HG03108 (cell line): Measurements from ENCODE around the gene CDH23.

Experiments
- ATAC-seq: cut with Tn5 transposase; IDR thresholded peaks from one replicate; pipeline ENCODE4 v1.9.1; 2021; ENCODE audit warnings: moderate library complexity; ENCODE audit not compliant: unreplicated experiment

Gene CDH23

DNA sequence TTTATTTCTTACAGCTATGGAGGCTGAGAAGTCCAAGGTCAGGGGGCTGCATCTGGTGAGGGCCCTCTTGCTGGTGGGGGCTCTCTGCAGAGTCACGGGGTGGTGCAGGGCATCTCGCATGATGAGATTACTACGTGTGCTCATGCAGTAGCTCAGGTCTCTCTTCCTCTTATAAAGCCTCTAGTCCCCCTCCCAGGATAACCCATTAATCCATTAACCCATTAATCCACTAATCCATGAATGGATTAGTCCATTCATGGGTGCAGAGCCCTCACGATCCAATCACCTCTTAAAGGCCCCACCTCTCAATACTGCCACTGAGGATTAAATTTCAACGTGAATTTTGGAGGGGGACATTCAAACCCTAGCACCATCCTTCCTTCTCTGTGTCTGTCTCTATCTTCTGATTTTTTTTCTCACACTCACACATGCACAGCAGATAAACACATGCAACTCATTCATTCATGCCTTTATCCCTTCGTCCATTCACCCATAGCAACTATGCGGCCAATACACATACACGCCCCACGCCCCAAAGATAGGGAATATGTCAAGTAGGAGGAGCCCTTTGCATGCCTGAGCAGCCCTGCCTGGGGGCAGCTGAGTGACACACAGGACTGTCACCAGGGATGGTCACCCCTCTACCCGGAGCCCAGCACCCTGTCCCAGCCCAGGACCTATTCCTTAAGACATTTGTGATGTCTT is 236.3 kb downstream of the CDH23 start:
- no peak for ATAC-seq

DNA sequence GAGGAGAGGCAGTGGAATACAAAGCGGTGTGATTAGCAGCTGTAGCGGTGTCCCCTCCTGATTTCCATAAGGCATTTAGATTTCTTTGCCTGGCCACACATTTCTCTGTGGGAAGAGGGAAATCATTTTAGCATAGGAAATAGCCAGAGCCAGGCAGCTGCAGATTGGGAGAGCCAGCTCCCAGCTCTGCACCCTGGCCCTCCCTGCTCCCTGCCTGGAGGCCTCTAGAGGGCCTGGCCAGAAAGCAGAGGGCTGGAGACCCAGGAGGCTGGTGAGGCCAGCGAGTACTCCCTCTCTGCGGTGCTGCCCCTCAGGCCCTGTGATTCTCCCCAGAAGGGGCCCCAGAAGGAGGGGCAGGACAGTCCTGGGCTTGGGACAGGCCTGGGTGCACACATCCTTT is 237.2 kb downstream of the CDH23 start:
- ATAC-seq, result no peak

DNA sequence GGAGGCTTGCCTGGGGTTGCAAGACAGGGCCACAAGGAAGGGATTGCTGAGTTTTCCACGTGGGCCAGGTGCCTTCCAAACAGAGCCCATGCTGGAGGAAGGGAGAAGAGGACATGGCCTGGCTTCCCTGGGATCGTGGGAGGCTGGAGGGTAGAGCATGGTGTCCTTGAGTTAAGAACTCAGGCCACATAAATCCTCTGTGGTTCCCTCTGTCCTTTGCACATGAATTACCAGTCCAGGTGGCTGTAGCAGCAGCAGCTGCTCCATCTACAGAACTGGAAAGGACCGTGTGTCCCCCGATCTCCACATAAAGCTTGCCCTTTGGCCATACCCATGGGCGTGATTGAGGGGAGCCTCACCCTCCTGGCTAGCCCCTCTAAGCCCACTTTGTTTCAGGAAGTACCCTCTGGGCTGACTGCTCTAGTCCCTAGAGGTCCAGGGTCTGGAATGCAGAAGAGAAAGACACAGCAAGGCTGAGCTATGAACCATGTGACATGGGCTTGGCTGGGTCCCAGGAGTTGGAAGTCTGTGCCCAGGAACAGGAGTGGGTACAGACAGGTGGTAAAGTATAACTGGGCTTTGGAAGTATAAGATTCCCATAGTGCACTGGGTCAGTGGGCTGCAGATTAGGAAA is 237.9 kb downstream of the CDH23 start:
- ATAC-seq, result no peak

DNA sequence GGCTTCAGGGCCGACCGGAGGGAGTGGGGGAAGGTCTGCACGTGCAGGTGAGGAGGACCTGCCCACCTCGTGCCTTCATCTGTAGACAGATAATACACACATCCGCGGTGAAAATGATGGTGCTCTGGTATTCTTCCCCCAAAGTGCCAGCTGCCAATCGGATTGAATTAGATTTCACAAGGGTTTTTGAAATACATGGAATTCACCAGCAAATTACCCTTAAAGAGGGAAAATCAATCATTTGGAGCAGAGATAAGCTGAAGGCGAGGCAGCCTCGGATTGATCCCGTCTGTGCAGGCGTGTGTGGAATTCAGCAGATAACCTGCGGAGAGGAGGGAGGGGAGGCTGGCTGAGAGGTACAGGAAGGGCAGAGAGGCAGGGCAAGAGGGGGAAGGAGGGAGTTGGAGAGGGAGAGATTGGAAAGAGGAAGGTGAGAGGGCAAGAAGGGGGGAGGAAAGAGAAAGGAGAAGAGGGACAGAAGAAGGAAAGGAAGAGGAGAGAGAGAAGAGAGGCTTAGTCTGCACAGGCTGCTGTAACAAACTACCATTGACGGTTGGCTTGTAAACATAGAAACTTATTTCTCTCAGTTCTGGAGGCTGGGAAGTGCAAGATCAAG is 238.6 kb downstream of the CDH23 start:
- ATAC-seq, result no peak

DNA sequence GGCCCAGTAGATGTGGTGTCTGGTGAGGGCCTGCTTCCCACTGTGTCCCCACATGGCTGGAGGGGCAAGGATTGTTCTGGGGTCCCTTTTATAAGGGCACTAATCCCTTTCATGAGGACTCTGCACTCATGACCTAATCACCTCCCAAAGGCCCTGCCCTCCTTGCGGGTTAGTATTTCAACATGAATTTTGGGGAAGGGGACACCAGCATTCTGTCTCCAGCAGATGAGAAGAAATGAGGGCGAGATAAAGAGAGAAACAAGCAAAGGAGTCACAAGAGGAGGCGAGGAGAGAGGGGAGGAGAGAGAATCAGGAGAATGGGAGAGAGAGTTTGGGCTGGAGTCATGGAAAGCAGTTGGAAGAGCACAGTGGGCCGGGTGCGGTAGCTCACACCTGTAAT is 239.1 kb downstream of the CDH23 start:
- ATAC-seq, result no peak

DNA sequence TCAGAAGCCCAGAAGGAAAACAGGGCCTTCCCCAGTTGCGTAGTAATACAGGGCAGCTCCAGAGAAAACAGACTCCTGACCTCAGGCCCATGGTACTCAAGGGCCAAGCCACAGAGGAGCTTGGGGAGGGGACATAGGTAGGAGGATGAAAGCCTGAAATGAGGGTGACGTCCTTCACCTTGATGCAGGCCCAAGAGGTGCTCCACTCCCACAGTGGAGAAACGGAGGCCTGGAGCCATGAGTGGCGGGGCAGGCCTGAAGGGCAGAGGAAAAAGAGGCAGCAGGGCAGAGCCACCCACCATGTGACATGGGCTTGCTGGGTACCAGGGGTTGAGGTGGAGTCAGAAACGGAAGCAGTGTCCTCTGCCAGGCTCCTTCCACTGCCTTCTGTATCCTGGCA is 239.9 kb downstream of the CDH23 start:
- ATAC-seq, result no peak

DNA sequence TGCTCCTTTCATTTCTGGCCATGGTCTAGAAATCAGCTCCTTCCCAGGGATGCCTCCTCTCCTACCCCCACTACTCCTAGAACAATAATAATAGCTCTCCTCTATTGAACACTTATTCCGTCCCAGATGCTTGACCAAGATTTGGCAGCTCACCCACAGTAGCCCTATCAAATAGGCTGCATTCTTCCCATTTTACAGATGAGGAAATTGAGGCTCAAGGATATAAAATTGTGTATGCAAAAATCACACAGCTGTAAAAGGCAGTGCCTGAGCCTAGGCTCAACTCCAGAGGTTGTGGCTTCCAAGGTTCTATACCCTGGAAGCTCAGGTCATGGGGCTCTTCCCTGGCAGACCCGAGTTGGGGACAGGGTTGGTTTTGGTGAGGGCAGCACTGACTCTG is 240.6 kb downstream of the CDH23 start:
- no peak for ATAC-seq

DNA sequence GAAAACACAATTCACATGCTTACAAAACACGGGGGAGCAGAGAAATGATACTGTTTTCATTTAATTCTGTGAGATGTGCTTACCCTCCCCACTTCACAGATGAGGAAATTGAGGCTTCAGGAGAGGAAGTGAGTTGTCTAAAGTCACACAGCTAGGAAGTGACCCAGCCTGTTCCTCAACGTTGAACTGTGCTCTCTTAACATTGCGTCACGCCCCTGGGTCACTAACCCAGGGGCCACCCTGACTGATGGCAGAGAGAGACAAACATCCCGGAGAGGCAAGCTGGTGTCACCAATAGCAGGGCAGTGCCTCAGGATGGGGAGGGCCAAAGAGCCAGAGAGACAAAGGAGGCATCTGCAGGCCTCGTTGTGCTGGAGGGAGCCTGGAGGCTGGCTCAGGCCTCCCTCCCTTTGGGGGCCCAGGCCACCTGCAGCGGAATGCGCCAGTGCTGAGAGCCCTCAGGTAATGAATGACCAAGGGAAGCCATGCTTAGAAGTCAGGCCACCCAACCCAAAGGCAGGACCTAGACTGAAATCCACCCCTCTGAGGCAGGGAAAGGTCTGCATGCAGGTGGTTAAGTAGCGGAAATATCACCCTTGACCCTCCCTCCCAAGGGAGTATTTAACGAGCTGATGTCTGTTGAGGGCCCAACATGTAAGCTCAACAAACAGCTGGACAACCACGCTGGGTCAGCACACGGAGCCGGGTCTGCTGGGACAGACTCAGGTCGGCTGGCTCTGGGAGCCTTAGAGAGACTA is 241.5 kb downstream of the CDH23 start:
- ATAC-seq, result no peak

DNA sequence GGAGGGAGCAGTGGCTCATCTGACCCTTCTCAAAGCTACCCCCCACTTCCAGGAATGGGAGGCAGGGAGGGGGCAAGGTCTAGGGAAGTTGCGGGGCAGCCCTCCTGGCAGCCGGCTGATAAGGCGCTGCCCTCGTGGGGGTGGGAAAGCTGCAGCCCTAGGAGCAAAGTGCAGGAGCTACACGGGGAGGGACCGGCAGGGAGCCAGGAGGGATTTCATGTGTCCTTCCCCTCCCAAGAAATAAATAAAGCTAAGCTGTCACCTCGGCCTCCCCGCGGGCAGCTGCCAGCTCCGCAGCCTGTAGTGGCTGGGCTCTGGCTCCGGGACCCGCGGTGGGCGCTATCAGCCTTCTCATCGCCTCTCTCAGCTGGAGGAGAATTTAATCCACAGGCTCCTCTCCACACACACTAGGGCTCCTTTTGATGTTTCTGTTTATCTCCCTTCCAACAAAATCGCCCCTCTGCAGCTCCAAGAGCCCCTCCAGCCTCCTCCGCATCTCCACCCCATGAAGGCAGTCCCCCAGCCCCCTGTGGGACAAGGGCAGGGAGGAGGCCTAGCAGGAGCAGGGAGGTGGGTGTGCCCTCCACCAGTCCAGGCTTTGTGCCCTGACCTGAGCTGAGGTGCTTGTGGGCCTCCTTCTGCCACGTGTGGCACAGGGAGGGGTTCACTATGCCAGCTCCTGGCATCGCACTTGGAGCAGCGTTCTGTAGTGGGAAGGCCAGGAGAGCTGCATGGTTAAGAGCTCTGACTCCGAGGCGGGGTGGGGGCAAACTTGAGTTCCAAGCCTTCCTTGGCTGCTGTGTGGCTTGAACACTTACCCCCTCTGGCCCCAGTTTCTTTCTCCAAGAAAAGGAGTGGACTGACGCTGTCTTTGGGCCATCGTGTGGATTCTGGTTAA is 242.4 kb downstream of the CDH23 start:
- no peak for ATAC-seq

DNA sequence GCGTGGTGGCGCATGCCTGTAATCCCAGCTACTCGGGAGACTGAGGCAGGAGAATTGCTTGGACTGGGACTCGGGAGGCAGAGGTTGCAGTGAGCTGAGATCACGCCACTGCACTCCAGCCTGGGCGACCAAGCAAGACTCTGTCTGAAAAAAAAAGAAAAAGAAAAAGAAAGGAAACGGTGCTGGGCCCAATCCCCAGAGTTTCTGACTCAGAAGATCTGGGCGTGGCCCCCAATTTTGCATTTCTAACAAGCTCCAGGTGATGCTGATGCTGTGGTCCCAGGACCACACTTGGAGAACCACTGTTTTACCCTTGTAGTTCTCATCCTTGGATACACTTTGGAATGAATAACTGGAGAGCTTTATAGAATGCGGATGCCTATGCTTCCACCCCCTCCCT is 243.9 kb downstream of the CDH23 start:
- no peak for ATAC-seq

DNA sequence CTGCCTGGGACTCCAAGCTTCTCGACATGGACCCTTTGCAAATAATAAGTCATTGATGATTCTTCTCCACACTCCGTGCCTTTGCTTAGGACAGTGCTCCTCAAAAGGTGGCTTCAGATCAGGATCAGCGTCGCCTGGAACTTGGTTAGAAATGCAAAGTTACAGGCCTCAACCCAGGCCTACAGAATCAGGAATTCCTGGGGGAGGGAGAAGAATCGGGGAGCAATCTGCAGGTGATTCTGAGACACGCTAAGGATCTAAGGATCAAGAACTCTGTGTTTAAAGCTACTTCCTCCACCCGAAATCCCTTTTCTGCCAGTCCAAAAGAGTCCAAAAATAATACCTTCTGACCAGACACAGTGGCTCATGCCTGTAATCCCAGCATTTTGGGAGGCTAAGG is 244.7 kb downstream of the CDH23 start:
- no peak for ATAC-seq

DNA sequence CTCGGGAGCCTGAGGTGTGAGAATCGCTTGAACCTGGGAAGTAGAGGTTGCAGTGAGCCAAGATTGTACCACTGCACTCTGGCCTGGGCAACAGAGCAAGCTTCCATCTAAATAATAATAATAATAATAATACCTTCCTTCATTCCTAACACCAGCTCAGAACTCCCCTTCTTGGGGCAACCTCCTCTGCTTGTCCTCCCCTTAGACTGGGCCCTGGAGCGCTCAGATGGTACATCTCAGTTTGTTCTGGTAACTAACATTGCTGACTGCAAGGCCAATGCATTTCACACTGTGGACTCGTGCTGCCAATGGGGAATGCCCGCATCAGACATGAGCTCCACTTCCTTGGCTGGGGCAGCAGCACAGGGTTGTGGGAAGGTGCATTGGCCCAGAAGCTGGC is 245.3 kb downstream of the CDH23 start:
- no peak for ATAC-seq

DNA sequence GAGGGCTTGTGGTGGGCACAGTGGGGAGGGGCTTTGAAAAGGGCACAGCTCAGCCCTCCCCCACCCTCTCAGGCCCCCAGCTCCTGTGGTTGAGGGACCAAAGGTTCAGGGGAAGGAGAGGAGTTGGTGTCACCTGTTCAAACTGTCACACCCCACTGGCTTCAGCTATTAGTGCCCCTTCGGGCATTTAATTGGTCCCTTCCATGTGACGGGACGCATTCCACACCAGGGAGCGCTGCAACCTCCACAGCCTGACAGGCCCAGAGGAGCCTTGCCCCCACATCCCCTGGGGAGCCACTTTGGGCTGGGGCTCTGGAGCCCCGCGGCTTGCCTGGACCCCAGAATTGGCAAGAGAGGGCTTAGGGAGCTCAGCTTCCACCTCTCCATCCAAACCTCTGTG is 247.2 kb downstream of the CDH23 start:
- ATAC-seq, result peak; percentile 21

DNA sequence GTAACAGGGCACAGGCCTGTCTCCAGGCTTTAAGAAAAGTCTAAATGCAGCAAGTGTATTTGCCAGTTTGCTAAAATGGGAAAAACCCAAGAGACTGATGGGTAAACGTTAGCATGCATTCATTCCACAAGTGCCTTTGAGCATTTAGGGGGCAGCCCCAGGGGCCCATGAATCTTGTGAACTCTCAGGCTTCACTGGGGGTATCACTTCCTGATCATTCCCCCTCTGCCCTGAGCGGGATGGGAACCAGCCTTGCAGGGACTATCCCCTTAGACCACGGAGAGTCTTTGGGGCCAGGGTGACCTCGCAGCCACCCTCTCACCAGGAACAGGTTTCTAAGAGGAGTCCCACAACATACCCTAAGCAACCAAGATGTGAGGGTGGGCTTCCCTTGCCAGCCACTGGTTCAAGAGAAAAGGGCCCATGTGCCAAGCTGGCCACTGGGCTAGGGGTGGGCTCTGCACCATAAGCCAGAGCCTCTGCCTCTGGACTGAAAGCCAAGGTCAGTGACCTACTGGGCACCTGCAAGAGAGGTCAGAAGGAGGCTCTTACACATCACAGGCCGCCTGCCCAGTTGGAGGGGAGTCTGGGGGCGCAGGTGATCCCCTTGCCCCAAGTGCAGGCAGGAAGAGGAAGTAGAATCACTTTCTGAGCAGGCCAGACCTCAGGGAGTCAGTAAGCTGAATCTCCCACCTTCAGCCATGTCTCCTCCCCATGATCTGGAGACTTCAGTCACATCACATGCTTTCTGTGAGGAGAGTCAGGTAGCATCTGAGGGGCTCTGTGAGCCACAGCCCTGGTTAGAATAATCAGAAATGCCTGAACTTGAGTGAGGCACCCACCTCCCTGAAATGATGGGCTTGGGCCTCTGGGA is 247.8 kb downstream of the CDH23 start:
- peak; percentile 67 for ATAC-seq

DNA sequence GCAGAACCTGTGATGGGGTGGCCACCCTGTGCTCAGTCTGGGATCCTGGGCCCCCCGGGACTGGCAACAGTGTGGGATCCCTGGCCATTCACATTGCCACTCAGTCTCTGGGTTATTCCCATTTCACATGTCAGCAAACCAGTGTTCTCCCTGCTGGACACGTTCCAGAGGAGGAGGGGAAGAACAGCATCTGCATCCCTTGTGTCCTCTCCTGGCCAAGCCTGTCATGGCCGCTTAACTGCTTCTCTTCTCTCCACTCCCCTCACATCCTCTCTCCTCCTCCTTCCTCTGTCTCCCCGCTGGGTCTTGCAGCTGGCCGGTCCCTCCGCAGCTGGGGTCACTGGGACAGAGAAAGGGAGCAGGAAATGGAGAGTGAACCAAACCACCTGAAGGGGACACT is 248.5 kb downstream of the CDH23 start:
- no peak for ATAC-seq

DNA sequence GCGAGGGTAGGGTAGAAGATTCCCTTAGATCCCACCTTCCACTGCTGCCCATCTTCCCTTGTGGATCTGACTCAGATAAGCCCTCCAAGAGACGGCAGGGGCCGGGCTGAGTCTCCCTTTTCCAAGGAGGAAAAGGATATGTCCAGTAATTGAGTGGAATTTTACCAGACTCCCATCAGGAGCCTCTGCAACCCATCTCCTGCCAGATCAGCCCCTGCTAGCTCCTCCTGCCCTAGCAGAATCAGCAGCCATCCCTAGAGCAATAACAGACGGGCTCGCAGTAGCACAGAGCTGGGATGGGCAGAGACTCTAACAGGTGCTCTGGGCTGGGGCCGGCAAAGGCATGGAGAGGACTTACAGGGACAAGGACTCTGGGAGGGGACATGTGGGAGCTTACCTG is 249.3 kb downstream of the CDH23 start:
- ATAC-seq, result no peak

DNA sequence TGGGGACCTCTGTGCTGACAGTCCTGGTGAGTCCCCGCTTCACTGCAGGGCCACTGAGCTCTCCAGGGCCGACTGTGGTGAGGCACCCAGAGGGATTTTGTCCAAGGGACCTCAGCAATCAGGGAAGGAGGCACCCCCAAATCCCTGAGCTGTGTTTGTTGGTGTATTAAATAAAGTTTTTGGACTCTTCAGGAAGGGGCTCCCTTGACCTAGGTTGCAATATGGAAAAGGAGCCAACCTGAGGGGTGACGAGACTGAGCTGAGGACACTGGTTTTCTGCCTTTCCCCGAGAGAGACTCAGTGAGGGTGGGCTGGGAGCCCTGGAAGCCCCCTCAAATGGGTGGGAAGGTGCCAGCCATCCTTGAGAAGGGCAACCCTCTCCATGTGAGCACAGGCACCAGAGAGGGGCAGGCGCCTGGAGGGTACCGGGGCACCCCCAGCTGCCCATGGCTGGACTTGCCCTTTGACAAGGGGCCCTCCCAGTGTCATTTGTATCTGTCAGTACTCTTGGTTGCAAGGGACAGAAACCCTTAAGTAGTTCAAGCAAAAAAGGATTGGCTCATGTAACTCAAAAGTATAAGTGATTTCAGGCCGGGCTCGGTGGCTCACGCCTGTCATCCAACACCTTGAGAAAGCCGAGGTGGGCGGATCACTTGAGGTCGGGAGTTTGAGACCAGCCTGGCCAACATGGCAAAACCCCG is 250.0 kb downstream of the CDH23 start:
- no peak for ATAC-seq

DNA sequence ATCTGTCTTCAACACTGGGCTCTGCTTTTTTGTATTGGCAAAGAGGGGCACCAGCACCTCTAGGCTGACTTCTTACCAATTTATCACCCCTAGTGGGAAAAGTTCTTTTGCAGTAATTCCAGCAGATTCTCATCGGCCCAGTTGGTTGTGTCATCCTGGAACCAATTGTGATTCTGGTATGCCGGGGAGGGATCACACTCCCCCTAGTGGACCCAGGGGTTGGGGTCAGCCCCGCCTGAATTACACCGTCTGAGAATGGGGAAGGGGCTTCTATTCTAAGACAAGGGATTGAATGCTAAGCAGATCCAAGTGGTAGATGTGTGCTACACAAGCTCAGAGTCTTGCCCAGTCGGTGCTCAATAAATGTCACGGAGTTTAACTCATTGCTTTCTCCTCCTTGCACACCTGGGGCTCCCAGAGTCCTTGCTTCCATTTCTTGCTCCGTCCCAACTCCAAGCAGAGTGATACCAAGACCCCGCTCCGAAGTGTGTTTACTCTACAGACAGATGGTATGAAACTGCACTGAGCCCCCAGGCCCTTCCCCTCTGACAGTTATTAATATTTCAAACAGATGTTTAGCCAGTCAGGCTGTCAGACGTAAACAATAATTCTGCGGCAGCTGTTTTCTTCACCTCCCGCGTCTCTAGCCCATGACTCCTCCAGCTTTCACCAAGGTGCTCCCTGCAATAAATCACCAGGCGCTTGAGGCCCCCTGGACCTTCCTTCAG is 251.0 kb downstream of the CDH23 start:
- ATAC-seq, result no peak
